Heart right ventricle (tissue), 16 donors: ENCODE measurements around the gene RPL27A. TPM values are rescaled to one million over a fixed set of nuclear protein-coding genes. Genes with fewer than 3 reads are reported as not detected.

Experiments used
- ATAC-seq, 8 donors: fragments of 200-7000 bp; cut with Tn5 transposase; one replicate each; pipeline ENCODE4 v1.9.1; 2020; ENCODE audit warnings: mild to moderate bottlenecking in 8 of 8, moderate library complexity in 8 of 8, moderate number of reproducible peaks in 1 of 8
- DNase-seq, 2 donors: peaks; one replicate each; pipeline ENCODE4 v3.0.0-alpha.2; 2020
- H3K27ac ChIP-seq, 10 donors: fragments of 200-600 bp; sonication (generic) in 2 of 10; one replicate each; pipeline versions ENCODE4 v1.5.0 to v1.8.0; 2020 to 2022; ENCODE audit warnings: mild to moderate bottlenecking in 3 of 10
- H3K27me3 ChIP-seq, 7 donors: fragments of 200-600 bp; one replicate each; pipeline ENCODE4 v1.8.0; 2021 to 2022; ENCODE audit warnings: mild to moderate bottlenecking in 2 of 7
- H3K36me3 ChIP-seq, 9 donors: fragments of 200-600 bp; sonication (generic) in 1 of 9; one replicate each; pipeline versions ENCODE4 v1.5.0 to v1.8.0; 2020 to 2022; ENCODE audit warnings: mild to moderate bottlenecking in 2 of 9
- H3K4me1 ChIP-seq, 9 donors: fragments of 200-600 bp; sonication (generic) in 1 of 9; one replicate each; pipeline versions ENCODE4 v1.5.0 to v1.8.0; 2020 to 2022; ENCODE audit warnings: mild to moderate bottlenecking in 4 of 9
- H3K4me3 ChIP-seq, 10 donors: fragments of 200-600 bp; sonication (generic) in 2 of 10; one replicate each; pipeline versions ENCODE4 v1.5.0 to v1.8.0; 2020 to 2022; ENCODE audit warnings: mild to moderate bottlenecking in 7 of 10, moderate library complexity in 2 of 10
- H3K9me3 ChIP-seq, 11 donors: fragments of 200-600 bp in 10 of 11; sonication (generic) in 2 of 11; one replicate each; pipeline versions ENCODE4 v1.5.0 to v1.8.0; 2013 to 2022; ENCODE audit warnings: mild to moderate bottlenecking in 2 of 11, control low read depth in 1 of 11, moderate library complexity in 1 of 11
- CTCF ChIP-seq, 9 donors: fragments of 200-600 bp; sonication (generic) in 2 of 9; IDR thresholded peaks; one replicate each; pipeline versions ENCODE4 v1.5.0 to v1.8.0; 2021 to 2022; ENCODE audit warnings: antibody characterized with exemption in 9 of 9, mild to moderate bottlenecking in 5 of 9, moderate library complexity in 1 of 9
- WGBS, 2 donors: extraction: QIAGEN DNeasy Blood & Tissue Kit; methylation state at CpG; one replicate each; pipeline ENCODE4 v1.1.7; 2013; ENCODE audit warnings: inconsistent platforms in 1 of 2; 5-methylcytosine and 5-hydroxymethylcytosine counted together
- intact Hi-C, 10 donors: fragments of 100-400 bp; cut with DNase I; formaldehyde crosslinking; loops; one replicate each; pipeline versions ENCODE4 v1.11.1 to v1.14.2; 2022
- polyA plus RNA-seq, 2 donors: library from polyadenylated mRNA; stranded (reverse); fragments of 200-250 nt; gene quantifications; one replicate each; pipeline ENCODE4 v1.2.3, GENCODE V29; 2013
- total RNA-seq, 10 donors: library from RNA; stranded (reverse); fragmentation: NEBNext Ultra II Directional in 3 of 10; extraction: Animal tissue kit (Norgen Biotek cat#: 25700) in 3 of 10; gene quantifications; one replicate each; pipeline versions ENCODE4 v1.2.1 to v1.2.4, GENCODE V29; 2021 to 2023
- donor health status: Arrhythmogenic right ventricular cardiomyopathy.
- donor health status: ischemic (EF 13 %, LVEDD 7.1; RV severe dilation, severe dysfunction).
- donor health status: healthy with polysubstance abuse.
- donor health status: DM: no; HTN: yes; CAD: no.
- donor health status: DM: no; HTN: no; CAD: no.
- donor health status: ischemic (EF 25% LVEDD 6.9; RV normal size, moderate dysfunction).
- donor health status: ischemic (EF 25% LVEDD 5.7; RV mildly dilated, moderate dysfunction).
- donor health status: healthy.
- donor health status: DM: yes; HTN: yes; CAD: no.
- donor health status: Ischemic cardiomyopathy.
- donor health status: ischemic (EF 35%, LVEDD 5.7; RV mildly dilated, moderate dysfunction).
- donor health status: nonischemic (EF 11% LVEDD 7.7; RV severe dilation, severe dysfunction).
- donor health status: DM: yes; HTN: yes; CAD: no.
- donor health status: PGD.
- donor health status: ischemic (EF 29% LVEDD 5.4; RV normal size, mild dysfunction).
- donor health status: nonischemic (EF 23%, LVEDD 6.1; RV moderate dilation, normal function).

RPL27A gene
- total and polyA plus RNA-seq, 12 donors, result 317 to 2,131 (median 429) TPM

GRCh38 chr11:8713760-8714454 lies 31.3 kb downstream of the RPL27A start:
- ATAC-seq (peak in 1 of 8 donors; percentile 30), DNase-seq (no peak)
- WGBS, 2 donors, result 58% methylated on average over 8 of the region's 8 CpGs
- Histone ChIP-seq H3K27me3 (no peaks in the 10 kb centered on the region), H3K4me3 (no peak overlapping the region), H3K36me3 (peaks cover 0 to 67% (median 5%) of the 10 kb centered on the region in 9 donors), H3K4me1 (peaks cover 30 to 70% (median 66%) of the 10 kb centered on the region in 9 donors), H3K9me3 (no peaks in the 10 kb centered on the region), H3K27ac (peak overlapping the region in 8 of 10 donors; percentile 18 to 80 (median 45))
- intact Hi-C loops, result no loop called here
- no peak for TF ChIP-seq CTCF (IDR thresholded peaks at IDR 0.05)

- H3K27ac ChIP-seq, result peak overlapping the region in 7 of 10 donors; percentile 34 to 80 (median 67)
- H3K9me3 ChIP-seq, result no peaks in the 10 kb centered on the region
- no peak for TF ChIP-seq CTCF (IDR thresholded peaks at IDR 0.05)
- no peaks in the 10 kb centered on the region for H3K27me3 ChIP-seq
- DNase-seq, result no peak
- H3K4me1 ChIP-seq, result peaks cover 28 to 70% (median 66%) of the 10 kb centered on the region in 9 donors
- no peak for ATAC-seq
- WGBS, 2 donors, result 55 to 67% methylated on average over 4 of the region's 4 CpGs
- intact Hi-C loops, result loop anchor here in 4 of 10 donors (5.0 kb wide), 5 partner anchors 48 to 98 kb away; a partner anchor contains a TSS
- no peak overlapping the region for H3K4me3 ChIP-seq
- peaks cover 0 to 67% (median 5%) of the 10 kb centered on the region in 9 donors for H3K36me3 ChIP-seq
Observed at GRCh38 chr11:8714622-8715225, 32.1 kb downstream of the RPL27A start.

GRCh38 chr11:8715501-8715900 lies 32.9 kb downstream of the RPL27A start:
- Histone ChIP-seq H3K4me1 (peaks cover 35 to 73% (median 71%) of the 10 kb centered on the region in 9 donors), H3K27ac (peak overlapping the region in 8 of 10 donors; percentile 34 to 80 (median 64)), H3K9me3 (no peaks in the 10 kb centered on the region), H3K4me3 (peak overlapping the region in 1 of 10 donors; percentile 12), H3K27me3 (no peaks in the 10 kb centered on the region), H3K36me3 (peaks cover 0 to 67% (median 5%) of the 10 kb centered on the region in 9 donors)
- intact Hi-C loops, result loop anchor here in 4 of 10 donors (5.0 kb wide), 5 partner anchors 47 to 97 kb away; a partner anchor contains a TSS
- DNase-seq (peak in 1 of 2 donors; percentile 37), ATAC-seq (peak in 1 of 8 donors; percentile 9)
- no peak for TF ChIP-seq CTCF (IDR thresholded peaks at IDR 0.05)
- WGBS, 2 donors, result 54 to 61% methylated on average over 15 of the region's 15 CpGs

- peak in 1 of 8 donors; percentile 5 for ATAC-seq
- Histone ChIP-seq H3K4me1 (peaks cover 42 to 93% (median 91%) of the 10 kb centered on the region in 9 donors), H3K27me3 (no peaks in the 10 kb centered on the region), H3K4me3 (no peak overlapping the region), H3K27ac (peak overlapping the region; percentile 39 to 90 (median 72)), H3K9me3 (no peaks in the 10 kb centered on the region), H3K36me3 (peaks cover 0 to 49% (median 5%) of the 10 kb centered on the region in 9 donors)
- intact Hi-C loops, result loop anchor here in 4 of 10 donors (5.0 kb wide), 5 partner anchors 45 to 95 kb away; a partner anchor contains a TSS
- TF ChIP-seq CTCF (IDR thresholded peaks at IDR 0.05), result no peak
- 60 to 67% methylated on average over 9 of the region's 9 CpGs for WGBS, 2 donors
- no peak for DNase-seq
Observed at GRCh38 chr11:8717544-8717875, 34.9 kb downstream of the RPL27A start.
